T-helper 1 cell (primary cell): ENCODE measurements around the gene IL12B.
"Not testable (repeated sequence)": the region's sequence is repeated elsewhere in the genome, so short reads cannot be mapped to it uniquely, and the experiment has no call there.

Experiments used
- DNase-seq, 5 donors: peaks; one replicate each; pipeline ENCODE4 v3.0.0-alpha.2; 2012 to 2020

The IL12B gene

GRCh38 chr5:159332800-159333544 lies 2.7 kb upstream of the IL12B start:
- no peak for DNase-seq

- DNase-seq: peak; percentile 56 to 69 (median 65)
Observed at GRCh38 chr5:159331093-159331973, 1.0 kb upstream of the IL12B start.

- no peak for DNase-seq
Observed at GRCh38 chr5:159324986-159325385, 5.3 kb downstream of the IL12B start.

GRCh38 chr5:159324102-159324755 lies 6.1 kb downstream of the IL12B start:
- no peak for DNase-seq

- no peak for DNase-seq
Observed at GRCh38 chr5:159322180-159322579, 8.1 kb downstream of the IL12B start.

GRCh38 chr5:159319832-159320231 lies 10.5 kb downstream of the IL12B start:
- no peak for DNase-seq

- DNase-seq: no peak
Observed at GRCh38 chr5:159319363-159319762, 10.9 kb downstream of the IL12B start.

GRCh38 chr5:159318448-159318847 lies 11.8 kb downstream of the IL12B start:
- no peak for DNase-seq

- DNase-seq: no peak
Observed at GRCh38 chr5:159317849-159318248, 12.4 kb downstream of the IL12B start.

GRCh38 chr5:159316519-159317383 lies 13.5 kb downstream of the IL12B start:
- DNase-seq: peak in 3 of 5 donors; percentile 7 to 58 (median 24)

GRCh38 chr5:159313197-159313596 lies 17.1 kb downstream of the IL12B start:
- no peak for DNase-seq

- no peak for DNase-seq
Observed at GRCh38 chr5:159311063-159311462, 19.2 kb downstream of the IL12B start.

GRCh38 chr5:159310511-159310910 lies 19.8 kb downstream of the IL12B start:
- DNase-seq: peak in 2 of 5 donors; percentile 4 to 28

- DNase-seq: no peak
Observed at GRCh38 chr5:159309689-159310433, 20.4 kb downstream of the IL12B start.

- no peak for DNase-seq
Observed at GRCh38 chr5:159304961-159305595, 25.2 kb downstream of the IL12B start.

GRCh38 chr5:159303286-159303685 lies 27.0 kb downstream of the IL12B start:
- no peak for DNase-seq

GRCh38 chr5:159301929-159302860 lies 28.1 kb downstream of the IL12B start:
- DNase-seq: not testable (repeated sequence)

GRCh38 chr5:159301466-159301865 lies 28.8 kb downstream of the IL12B start:
- no peak for DNase-seq

- DNase-seq: not testable (repeated sequence)
Observed at GRCh38 chr5:159297300-159297699, 33.0 kb downstream of the IL12B start.

- no peak for DNase-seq
Observed at GRCh38 chr5:159294921-159295320, 35.4 kb downstream of the IL12B start.
